Esophagus squamous epithelium (tissue), 4 donors: ENCODE results near the gene QKI.

Source experiments
- CTCF ChIP-seq, 6 experiments: fragments of 450-650 bp in 4 of 6; fragments of 200-600 bp in 2 of 6; sonication (generic) in 2 of 6; IDR thresholded peaks; one replicate each; pipeline ENCODE4 v1.5.1; 2016 to 2019; ENCODE audit warnings: antibody characterized with exemption in 6 of 6, mild to moderate bottlenecking in 4 of 6, moderate library complexity in 4 of 6
- POLR2A ChIP-seq, 4 donors: fragments of 450-650 bp; IDR thresholded peaks; one replicate each; pipeline ENCODE4 v1.6.1; 2017; ENCODE audit warnings: antibody characterized with exemption in 4 of 4, mild to moderate bottlenecking in 4 of 4, moderate library complexity in 3 of 4

GRCh38 chr6:163395831-163396185 is 18.7 kb upstream of the QKI start:
- TF ChIP-seq CTCF (IDR thresholded peaks at IDR 0.05): no peak
- no peak for TF ChIP-seq POLR2A (IDR thresholded peaks at IDR 0.05)
